HG03135 (cell line): ENCODE results near the gene KLHDC2.
"Not testable (repeated sequence)": the region's sequence is repeated elsewhere in the genome, so short reads cannot be mapped to it uniquely, and the experiment has no call there.

Experiments used
- ATAC-seq: cut with Tn5 transposase; IDR thresholded peaks from one replicate; pipeline ENCODE4 v1.9.1; 2021; ENCODE audit warnings: mild to moderate bottlenecking, moderate library complexity; ENCODE audit not compliant: unreplicated experiment

Gene KLHDC2

GRCh38 chr14:49774106-49774505 is 6.2 kb downstream of the KLHDC2 start:
- no peak for ATAC-seq

- no peak for ATAC-seq
Measured at GRCh38 chr14:49778421-49778820, 10.5 kb downstream of the KLHDC2 start.

- not testable (repeated sequence) for ATAC-seq
Measured at GRCh38 chr14:49781040-49781439, 13.1 kb downstream of the KLHDC2 start.

- no peak for ATAC-seq
Measured at GRCh38 chr14:49783394-49784014, 15.6 kb downstream of the KLHDC2 start.

GRCh38 chr14:49786315-49786714 is 18.4 kb downstream of the KLHDC2 start:
- ATAC-seq: no peak

GRCh38 chr14:49792618-49793017 is 24.7 kb downstream of the KLHDC2 start:
- no peak for ATAC-seq

- ATAC-seq: no peak
Measured at GRCh38 chr14:49796025-49796424, 28.1 kb downstream of the KLHDC2 start.

- no peak for ATAC-seq
Measured at GRCh38 chr14:49808780-49809179, 40.8 kb downstream of the KLHDC2 start.

GRCh38 chr14:49816118-49816517 is 48.2 kb downstream of the KLHDC2 start:
- not testable (repeated sequence) for ATAC-seq

- no peak for ATAC-seq
Measured at GRCh38 chr14:49816844-49817243, 48.9 kb downstream of the KLHDC2 start.

GRCh38 chr14:49820176-49820575 is 52.2 kb downstream of the KLHDC2 start:
- no peak for ATAC-seq

GRCh38 chr14:49828640-49829039 is 60.7 kb downstream of the KLHDC2 start:
- no peak for ATAC-seq
